GM15510 (cell line): ENCODE measurements around the gene CTNNBL1.

Source experiments
- POLR2A ChIP-seq: IDR thresholded peaks from 3 replicates; pipeline ENCODE4 v1.6.1; 2011; ENCODE audit warnings: borderline replicate concordance; ENCODE audit not compliant: insufficient read length; ENCODE audit errors: extremely low read depth

CTNNBL1 gene

GRCh38 chr20:37726971-37727956, 33.4 kb downstream of the CTNNBL1 start:
- no peak for TF ChIP-seq POLR2A

- TF ChIP-seq POLR2A, result no peak
Measured at GRCh38 chr20:37727957-37728634, 34.3 kb downstream of the CTNNBL1 start.

GRCh38 chr20:37728635-37728983, 34.8 kb downstream of the CTNNBL1 start:
- no peak for TF ChIP-seq POLR2A

GRCh38 chr20:37729452-37729851, 35.6 kb downstream of the CTNNBL1 start:
- no peak for TF ChIP-seq POLR2A

GRCh38 chr20:37729909-37730308, 36.1 kb downstream of the CTNNBL1 start:
- no peak for TF ChIP-seq POLR2A

GRCh38 chr20:37733416-37733815, 39.6 kb downstream of the CTNNBL1 start:
- no peak for TF ChIP-seq POLR2A

- no peak for TF ChIP-seq POLR2A
Measured at GRCh38 chr20:37734228-37734985, 40.6 kb downstream of the CTNNBL1 start.

GRCh38 chr20:37735541-37735940, 41.7 kb downstream of the CTNNBL1 start:
- TF ChIP-seq POLR2A, result no peak

GRCh38 chr20:37736132-37736531, 42.3 kb downstream of the CTNNBL1 start:
- no peak for TF ChIP-seq POLR2A

GRCh38 chr20:37737826-37738420, 44.1 kb downstream of the CTNNBL1 start:
- TF ChIP-seq POLR2A, result no peak

GRCh38 chr20:37741055-37741454, 47.2 kb downstream of the CTNNBL1 start:
- TF ChIP-seq POLR2A, result no peak

- TF ChIP-seq POLR2A, result no peak
Measured at GRCh38 chr20:37741570-37741969, 47.7 kb downstream of the CTNNBL1 start.

- TF ChIP-seq POLR2A, result no peak
Measured at GRCh38 chr20:37742131-37742530, 48.3 kb downstream of the CTNNBL1 start.

- no peak for TF ChIP-seq POLR2A
Measured at GRCh38 chr20:37744347-37744746, 50.5 kb downstream of the CTNNBL1 start.

GRCh38 chr20:37745553-37745952, 51.7 kb downstream of the CTNNBL1 start:
- no peak for TF ChIP-seq POLR2A
